Adrenal gland (tissue), 5 donors: Measurements from ENCODE around the gene CUL3.

Experiments used
- CTCF ChIP-seq, 6 experiments: fragments of 450-650 bp in 4 of 6; fragments of 200-600 bp in 2 of 6; sonication (generic) in 1 of 6; IDR thresholded peaks; 1 replicate in 5 of 6; 2 replicates in 1 of 6; pipeline versions ENCODE4 v1.5.1 to v1.8.0; 2016 to 2021; ENCODE audit warnings: antibody characterized with exemption in 6 of 6, mild to moderate bottlenecking in 2 of 6, moderate library complexity in 1 of 6
- POLR2A ChIP-seq, 2 donors: fragments of 450-650 bp; IDR thresholded peaks; one replicate each; pipeline ENCODE4 v1.6.1; 2017; ENCODE audit warnings: antibody characterized with exemption in 2 of 2, mild to moderate bottlenecking in 2 of 2, moderate library complexity in 1 of 2
- donor health status: DM: no; HTN: no; CAD: no.

- TF ChIP-seq CTCF (IDR thresholded peaks at IDR 0.05) (no peak), POLR2A (IDR thresholded peaks at IDR 0.05) (no peak)
Observed at GRCh38 chr2:224436634-224437033, 148.5 kb downstream of the CUL3 start.
